Measurements from ENCODE around the gene PFKFB2. TPM values are rescaled to one million over a fixed set of nuclear protein-coding genes. Genes with fewer than 3 reads are reported as not detected.

The PFKFB2 gene
- total RNA-seq, 1 donor from 2014 or later = 10.1 TPM

- H3K4me1 Mint-ChIP-seq = peaks cover 55% of the 10 kb centered on the region
- H3K36me3 Mint-ChIP-seq (ENCODE audit: low read depth) = peaks cover 15% of the 10 kb centered on the region
- peak overlapping the region; percentile 98 for H3K27ac Mint-ChIP-seq
- no peak for ATAC-seq (ENCODE audit: low read depth)
- no peak for DNase-seq
- no peaks in the 10 kb centered on the region for H3K27me3 Mint-ChIP-seq
- H3K4me3 Mint-ChIP-seq = peak overlapping the region; percentile 98
- intact Hi-C loops (cut with micrococcal nuclease) = loop anchor here (5.0 kb wide), 2 partner anchors 132 to 442 kb away; partner anchors contain the start of genes EIF2D and FCMR
- POLR2A ChIA-PET = no interaction called here
- CTCF ChIA-PET = interaction anchor here (1.4 kb wide), 2 partner anchors 30 to 445 kb away, joined by 3 read pairs; no protein-coding TSS in a partner anchor
- no peak for TF ChIP-seq CTCF (IDR thresholded peaks at IDR 0.05)
- H3K9me3 Mint-ChIP-seq = no peaks in the 10 kb centered on the region
These were observed 1.4 kb downstream of the PFKFB2 start for GRCh38 chr1:207054491-207054890.

- intact Hi-C loops (cut with micrococcal nuclease) = no loop called here
- CTCF ChIA-PET = interaction anchor here (1.3 to 1.7 kb wide), 5 partner anchors 27 to 444 kb away, joined by 3 to 7 read pairs (median 3); no protein-coding TSS in a partner anchor
- Mint-ChIP-seq H3K36me3 (ENCODE audit: low read depth) (peaks cover 10% of the 10 kb centered on the region), H3K4me1 (peaks cover 48% of the 10 kb centered on the region), H3K4me3 (peak overlapping the region; percentile 98), H3K27ac (no peak overlapping the region), H3K27me3 (no peaks in the 10 kb centered on the region), H3K9me3 (no peaks in the 10 kb centered on the region)
- POLR2A ChIA-PET = interaction anchor here (1.3 kb wide), 1 partner anchor 441 kb away, joined by 3 read pairs; the partner anchor contains the start of gene CR1
- no peak for TF ChIP-seq CTCF (IDR thresholded peaks at IDR 0.05)
- no peak for DNase-seq
- no peak for ATAC-seq (ENCODE audit: low read depth)
These were observed 2.4 kb downstream of the PFKFB2 start for GRCh38 chr1:207055386-207056001.

- intact Hi-C loops (cut with micrococcal nuclease) = no loop called here
These were observed 3.6 kb downstream of the PFKFB2 start for GRCh38 chr1:207056673-207057072.

GRCh38 chr1:207058252-207058651, 5.2 kb downstream of the PFKFB2 start:
- H3K4me3 Mint-ChIP-seq = no peak overlapping the region
- H3K36me3 Mint-ChIP-seq (ENCODE audit: low read depth) = peaks cover 28% of the 10 kb centered on the region
- intact Hi-C loops (cut with micrococcal nuclease) = no loop called here
- ChIA-PET POLR2A (no interaction called here), CTCF (interaction anchor here (1.7 kb wide), 1 partner anchor 9 kb away, joined by 4 read pairs; no protein-coding TSS in a partner anchor)
- no peaks in the 10 kb centered on the region for H3K9me3 Mint-ChIP-seq
- no peak overlapping the region for H3K27ac Mint-ChIP-seq
- no peaks in the 10 kb centered on the region for H3K27me3 Mint-ChIP-seq
- ATAC-seq (ENCODE audit: low read depth) (no peak), DNase-seq (no peak)
- TF ChIP-seq CTCF (IDR thresholded peaks at IDR 0.05) = no peak
- peaks cover 25% of the 10 kb centered on the region for H3K4me1 Mint-ChIP-seq

More at GRCh38 chr1:207056673-207057072, 3.6 kb downstream of the PFKFB2 start:
- POLR2A ChIA-PET = interaction anchor here (0.6 kb wide), 1 partner anchor 19 kb away, joined by 4 read pairs; no protein-coding TSS in a partner anchor
- TF ChIP-seq CTCF (IDR thresholded peaks at IDR 0.05) = no peak
- H3K4me3 Mint-ChIP-seq = no peak overlapping the region
- DNase-seq = no peak
- ATAC-seq (ENCODE audit: low read depth) = no peak
- CTCF ChIA-PET = interaction anchor here (1.3 to 1.7 kb wide), 2 partner anchors 349 to 396 kb away, joined by 3 to 7 read pairs; no protein-coding TSS in a partner anchor
- H3K27me3 Mint-ChIP-seq = no peaks in the 10 kb centered on the region
- H3K4me1 Mint-ChIP-seq = peaks cover 40% of the 10 kb centered on the region
- H3K36me3 Mint-ChIP-seq (ENCODE audit: low read depth) = peaks cover 18% of the 10 kb centered on the region
- no peaks in the 10 kb centered on the region for H3K9me3 Mint-ChIP-seq
- no peak overlapping the region for H3K27ac Mint-ChIP-seq

Measured in activated B cell treated with CpG ODN at 0.5 μM for 24 hours (primary cell).